ENCODE data around the gene TAS2R30. TPM values are rescaled to one million over a fixed set of nuclear protein-coding genes. Genes with fewer than 3 reads are reported as not detected.

The TAS2R30 gene
- total RNA-seq, 4 donors from 2014 or later = 1.3 to 7.9 (median 4.5) TPM

DNA sequence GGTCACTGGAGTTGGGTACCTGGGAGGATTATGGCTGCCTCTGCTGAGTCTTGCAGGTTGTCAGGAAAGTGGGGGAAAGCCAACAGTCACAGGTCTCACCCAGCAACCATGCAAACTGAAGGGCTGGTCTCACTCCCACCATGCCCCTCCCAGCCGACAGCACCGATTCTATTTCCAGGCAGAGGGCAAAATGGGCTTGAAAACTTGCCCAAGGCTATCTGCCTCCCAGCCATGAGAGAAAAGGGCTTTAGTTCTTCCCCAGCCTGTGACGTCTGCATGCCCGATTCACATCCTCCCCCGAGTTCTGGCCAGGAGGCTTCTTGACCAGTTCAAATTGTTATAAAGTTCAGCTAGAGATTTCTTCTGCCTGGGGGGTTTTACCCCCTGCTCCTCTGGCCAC is 9.9 kb upstream of the TAS2R30 start:
- H3K4me3 ChIP-seq = no peak overlapping the region
- no peaks in the 10 kb centered on the region for H3K36me3 ChIP-seq
- no peak overlapping the region for H3K27ac ChIP-seq
- H3K9me3 ChIP-seq = peaks cover 0 to 15% (median 0%) of the 10 kb centered on the region in 3 donors
- WGBS, 2 donors (ENCODE audit: low coverage in 1 of 2) = 75 to 92% methylated on average over 2 to 4 of the region's 5 CpGs
- no peaks in the 10 kb centered on the region for H3K4me1 ChIP-seq
- no peak for ATAC-seq
- H3K27me3 ChIP-seq = no peaks in the 10 kb centered on the region
- no peak for TF ChIP-seq POLR2A (IDR thresholded peaks at IDR 0.05)

DNA sequence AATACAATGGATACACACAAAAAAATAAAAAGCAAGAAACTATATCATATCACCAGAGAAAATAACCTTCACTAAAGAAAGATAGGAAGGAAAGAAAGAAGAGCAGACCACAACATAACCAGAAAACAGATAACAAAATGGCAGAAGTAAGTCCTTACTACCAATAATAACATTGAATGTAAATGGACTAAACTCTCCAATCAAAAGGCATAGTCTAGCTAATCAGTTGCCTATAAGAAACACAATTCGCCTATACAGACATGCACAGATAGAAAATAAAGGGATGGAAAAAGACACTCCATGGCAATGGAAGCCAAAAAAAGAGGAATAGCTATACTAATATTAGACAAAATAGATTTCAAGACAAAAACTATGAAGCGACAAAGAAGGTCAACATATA is 8.9 kb upstream of the TAS2R30 start:
- TF ChIP-seq POLR2A (IDR thresholded peaks at IDR 0.05) = no peak
- TF ChIP-seq, protein P1, sequence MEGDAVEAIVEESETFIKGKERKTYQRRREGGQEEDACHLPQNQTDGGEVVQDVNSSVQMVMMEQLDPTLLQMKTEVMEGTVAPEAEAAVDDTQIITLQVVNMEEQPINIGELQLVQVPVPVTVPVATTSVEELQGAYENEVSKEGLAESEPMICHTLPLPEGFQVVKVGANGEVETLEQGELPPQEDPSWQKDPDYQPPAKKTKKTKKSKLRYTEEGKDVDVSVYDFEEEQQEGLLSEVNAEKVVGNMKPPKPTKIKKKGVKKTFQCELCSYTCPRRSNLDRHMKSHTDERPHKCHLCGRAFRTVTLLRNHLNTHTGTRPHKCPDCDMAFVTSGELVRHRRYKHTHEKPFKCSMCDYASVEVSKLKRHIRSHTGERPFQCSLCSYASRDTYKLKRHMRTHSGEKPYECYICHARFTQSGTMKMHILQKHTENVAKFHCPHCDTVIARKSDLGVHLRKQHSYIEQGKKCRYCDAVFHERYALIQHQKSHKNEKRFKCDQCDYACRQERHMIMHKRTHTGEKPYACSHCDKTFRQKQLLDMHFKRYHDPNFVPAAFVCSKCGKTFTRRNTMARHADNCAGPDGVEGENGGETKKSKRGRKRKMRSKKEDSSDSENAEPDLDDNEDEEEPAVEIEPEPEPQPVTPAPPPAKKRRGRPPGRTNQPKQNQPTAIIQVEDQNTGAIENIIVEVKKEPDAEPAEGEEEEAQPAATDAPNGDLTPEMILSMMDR (IDR thresholded peaks at IDR 0.05) = no peak
- TF ChIP-seq POLR2AphosphoS5 (IDR thresholded peaks at IDR 0.05) = no peak
- no peak for TF ChIP-seq EP300 (IDR thresholded peaks at IDR 0.05)
- H3K36me3 ChIP-seq = no peaks in the 10 kb centered on the region
- H3K4me3 ChIP-seq = no peak overlapping the region
- peaks cover 0 to 15% (median 0%) of the 10 kb centered on the region in 3 donors for H3K9me3 ChIP-seq
- no peak for ATAC-seq
- no peaks in the 10 kb centered on the region for H3K27me3 ChIP-seq
- no peak overlapping the region for H3K27ac ChIP-seq
- 57 to 86% methylated on average over 2 of the region's 2 CpGs for WGBS, 2 donors (ENCODE audit: low coverage in 1 of 2)
- no peaks in the 10 kb centered on the region for H3K4me1 ChIP-seq

DNA sequence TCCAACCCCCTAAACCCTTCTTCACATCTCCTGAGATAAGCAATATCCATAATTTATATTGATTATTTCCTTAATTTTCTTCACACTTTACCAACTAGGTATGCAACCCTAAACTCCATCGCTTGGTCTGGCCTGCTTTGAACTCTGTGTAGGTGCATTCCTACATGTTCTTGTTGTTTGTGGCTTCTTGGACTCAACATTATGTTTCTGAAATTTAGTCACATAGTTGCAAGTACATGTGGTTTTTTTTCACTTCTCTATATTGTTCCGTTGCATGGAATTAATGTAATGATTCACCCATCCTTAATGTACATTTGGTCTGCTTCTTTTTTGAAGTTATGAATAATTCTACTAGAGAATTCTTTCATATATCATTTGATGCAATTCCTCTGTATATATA is 1.6 kb upstream of the TAS2R30 start:
- Histone ChIP-seq H3K27ac (no peak overlapping the region), H3K27me3 (no peaks in the 10 kb centered on the region), H3K9me3 (no peaks in the 10 kb centered on the region), H3K36me3 (no peaks in the 10 kb centered on the region), H3K4me3 (no peak overlapping the region), H3K4me1 (peaks cover 0 to under 1% (median 0%) of the 10 kb centered on the region in 3 donors)
- TF ChIP-seq POLR2A (IDR thresholded peaks at IDR 0.05) (no peak), POLR2AphosphoS5 (IDR thresholded peaks at IDR 0.05) (no peak), EP300 (IDR thresholded peaks at IDR 0.05) (no peak)
- TF ChIP-seq, protein P1 (IDR thresholded peaks at IDR 0.05) = no peak
- 59 to 79% methylated on average over 2 of the region's 2 CpGs for WGBS, 2 donors (ENCODE audit: low coverage in 1 of 2)
- no peak for ATAC-seq

DNA sequence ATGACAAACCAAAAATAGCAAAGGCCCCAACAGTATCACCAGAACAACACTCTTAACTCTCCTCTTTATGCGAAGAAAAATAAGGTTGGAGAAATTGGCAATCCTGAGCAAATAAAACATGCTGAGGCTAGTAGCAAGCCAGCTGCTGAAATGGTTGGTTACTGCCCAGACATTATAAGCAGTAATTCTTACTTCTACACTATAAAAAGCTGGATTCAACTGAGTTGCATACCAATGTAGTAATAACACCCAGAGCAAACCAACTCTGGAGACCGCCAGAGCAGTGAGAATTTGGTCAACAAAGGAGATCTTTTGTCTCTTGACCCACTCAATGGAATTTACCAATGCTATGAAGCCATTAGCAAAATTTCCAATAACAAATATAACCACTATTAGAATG is 628 bp downstream of the TAS2R30 start:
- ATAC-seq = no peak
- Histone ChIP-seq H3K4me1 (peaks cover 0 to 5% (median 0%) of the 10 kb centered on the region in 3 donors), H3K36me3 (no peaks in the 10 kb centered on the region), H3K27ac (no peak overlapping the region), H3K27me3 (no peaks in the 10 kb centered on the region), H3K4me3 (no peak overlapping the region), H3K9me3 (no peaks in the 10 kb centered on the region)
- WGBS, 2 donors (ENCODE audit: low coverage in 1 of 2) = 68 to 92% methylated on average over 2 of the region's 2 CpGs
- TF ChIP-seq POLR2A (IDR thresholded peaks at IDR 0.05) (no peak), POLR2AphosphoS5 (IDR thresholded peaks at IDR 0.05) (no peak), EP300 (IDR thresholded peaks at IDR 0.05) (no peak)
- TF ChIP-seq, protein P1 (IDR thresholded peaks at IDR 0.05) = no peak

DNA sequence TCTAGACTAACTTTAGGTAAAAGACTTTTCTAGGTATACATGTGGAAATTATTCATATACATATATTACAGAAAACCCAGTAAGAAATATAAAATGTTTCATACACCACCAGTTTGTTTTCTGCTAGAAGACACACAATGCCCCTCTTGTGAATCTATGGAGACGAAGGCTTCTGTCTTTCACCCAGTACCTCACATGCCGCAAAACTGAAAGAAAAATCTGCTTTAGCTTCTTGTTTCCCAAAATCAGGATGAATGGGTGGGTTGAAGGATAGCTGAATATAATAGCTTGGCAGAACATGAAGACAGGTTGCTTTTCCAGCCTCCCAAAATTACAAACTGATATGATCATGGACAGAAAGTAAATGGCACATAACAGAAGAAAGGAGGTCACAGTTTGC is 1.3 kb downstream of the TAS2R30 start:
- no peaks in the 10 kb centered on the region for H3K36me3 ChIP-seq
- H3K27ac ChIP-seq = no peak overlapping the region
- H3K4me3 ChIP-seq = no peak overlapping the region
- ATAC-seq = no peak
- no peak for TF ChIP-seq POLR2A (IDR thresholded peaks at IDR 0.05)
- TF ChIP-seq EP300 (IDR thresholded peaks at IDR 0.05) = no peak
- TF ChIP-seq, protein P1 (IDR thresholded peaks at IDR 0.05) = no peak
- no peak for TF ChIP-seq POLR2AphosphoS5 (IDR thresholded peaks at IDR 0.05)
- 95 to 100% methylated on average over 2 of the region's 2 CpGs for WGBS, 2 donors (ENCODE audit: low coverage in 1 of 2)
- no peaks in the 10 kb centered on the region for H3K9me3 ChIP-seq
- peaks cover 0 to 5% (median 0%) of the 10 kb centered on the region in 3 donors for H3K4me1 ChIP-seq
- no peaks in the 10 kb centered on the region for H3K27me3 ChIP-seq

All from gastroesophageal sphincter (tissue), 4 donors.